HEK293T (cell line): ENCODE data around the gene PTBP1.

Experiments
- CTCF ChIA-PET: fragments of 350-600 bp; formaldehyde crosslinking; extraction: SDS; loops from one replicate; lab custom pipeline; 2021; ENCODE audit warnings: antibody characterized with exemption, inconsistent platforms; lab: Yijun Ruan, JAX
- POLR2A ChIA-PET: fragments of 350-600 bp; formaldehyde crosslinking; extraction: SDS; loops from one replicate; lab custom pipeline; 2020; ENCODE audit warnings: antibody characterized with exemption, inconsistent platforms; lab: Yijun Ruan, JAX
- DNase-seq: peaks from one replicate; pipeline ENCODE4 v3.0.0; 2012; ENCODE audit warnings: mixed read lengths; ENCODE audit errors: extremely low spot score
- ARNT ChIP-seq: fragments of 450-650 bp; IDR thresholded peaks from 2 replicates; pipeline ENCODE4 v1.6.1; 2017; ENCODE audit warnings: mild to moderate bottlenecking
- BHLHE40 ChIP-seq: fragments of 450-650 bp; IDR thresholded peaks from 2 replicates; pipeline ENCODE4 v1.6.1; 2016; ENCODE audit warnings: mild to moderate bottlenecking, moderate library complexity, borderline replicate concordance
- CTBP1 ChIP-seq: fragments of 450-650 bp; IDR thresholded peaks from 2 replicates; pipeline ENCODE4 v1.6.1; 2016; ENCODE audit warnings: borderline replicate concordance
- ELF4 ChIP-seq: fragments of 450-650 bp; IDR thresholded peaks from 2 replicates; pipeline ENCODE4 v1.6.1; 2017; ENCODE audit warnings: antibody characterized with exemption
- FOXA1 ChIP-seq: fragments of 450-650 bp; IDR thresholded peaks from 2 replicates; pipeline ENCODE4 v1.6.1; 2016; ENCODE audit warnings: mild to moderate bottlenecking
- FOXK2 ChIP-seq: fragments of 450-650 bp; IDR thresholded peaks from 2 replicates; pipeline ENCODE4 v1.6.1; 2016; ENCODE audit warnings: mild to moderate bottlenecking
- FOXM1 ChIP-seq: fragments of 450-650 bp; IDR thresholded peaks from 2 replicates; pipeline ENCODE4 v1.6.1; 2017; ENCODE audit warnings: mild to moderate bottlenecking, borderline replicate concordance
- HDGF ChIP-seq: fragments of 450-650 bp; IDR thresholded peaks from 2 replicates; pipeline ENCODE4 v1.6.1; 2017; ENCODE audit warnings: antibody characterized with exemption, borderline replicate concordance
- L3MBTL2 ChIP-seq: fragments of 450-650 bp; conservative IDR thresholded peaks from 2 replicates; pipeline ENCODE4 v1.6.1; 2016; ENCODE audit warnings: mild to moderate bottlenecking
- LEF1 ChIP-seq: fragments of 450-650 bp; IDR thresholded peaks from 2 replicates; pipeline ENCODE4 v1.6.1; 2017; ENCODE audit warnings: mild to moderate bottlenecking, borderline replicate concordance
- NFRKB ChIP-seq: fragments of 450-650 bp; IDR thresholded peaks from 2 replicates; pipeline ENCODE4 v1.6.1; 2016; ENCODE audit warnings: mild to moderate bottlenecking, moderate library complexity
- PKNOX1 ChIP-seq: fragments of 450-650 bp; IDR thresholded peaks from 2 replicates; pipeline ENCODE4 v1.6.1; 2016
- SP1 ChIP-seq: fragments of 450-650 bp; IDR thresholded peaks from 2 replicates; pipeline ENCODE4 v1.6.1; 2017
- SUZ12 ChIP-seq: fragments of 450-650 bp; IDR thresholded peaks from 2 replicates; pipeline ENCODE4 v1.6.1; 2016; ENCODE audit warnings: mild to moderate bottlenecking
- TARDBP ChIP-seq: fragments of 450-650 bp; IDR thresholded peaks from 2 replicates; pipeline ENCODE4 v1.6.1; 2016
- ZNF384 ChIP-seq: fragments of 450-650 bp; IDR thresholded peaks from 2 replicates; pipeline ENCODE4 v1.6.1; 2016

Gene PTBP1

DNA sequence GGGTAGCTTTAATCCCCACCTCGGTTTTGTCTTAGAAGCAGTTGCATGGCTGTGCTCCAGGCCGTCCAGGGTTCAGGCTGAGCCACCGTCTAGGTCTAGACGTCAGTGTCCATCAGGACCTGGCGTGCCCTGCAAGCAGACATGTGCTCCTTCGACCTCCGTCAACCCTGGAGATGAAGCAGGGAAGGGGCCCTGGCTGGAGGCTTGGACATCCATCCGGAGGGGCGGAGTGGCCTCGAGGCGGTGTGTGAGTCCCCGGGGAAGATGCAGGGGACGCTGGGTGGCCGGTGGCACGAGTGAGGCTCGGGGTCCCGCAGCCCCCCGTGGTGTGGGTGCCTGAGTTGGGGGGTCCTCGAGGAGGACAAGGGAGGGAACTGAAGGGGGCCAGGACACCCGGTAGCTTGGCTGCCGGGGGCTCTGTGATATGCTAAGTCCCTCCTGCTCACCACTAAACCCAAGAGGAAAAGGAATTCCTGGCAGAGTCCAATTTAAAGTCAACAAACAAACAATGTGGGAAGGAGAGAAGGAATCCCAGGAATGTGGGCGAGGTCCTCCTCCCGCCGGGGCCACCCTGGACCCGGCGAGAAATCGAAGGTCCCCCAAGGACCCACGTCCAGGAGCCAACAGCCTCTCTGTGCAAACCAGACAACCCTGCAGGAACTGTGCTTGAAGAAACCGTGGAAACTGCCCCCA lies 14.9 kb upstream of the PTBP1 start:
- TF ChIP-seq SUZ12: no peak
- TF ChIP-seq FOXA1: no peak
- no peak for TF ChIP-seq ARNT
- TF ChIP-seq TARDBP: no peak
- no peak for TF ChIP-seq BHLHE40
- no peak for TF ChIP-seq FOXK2
- no peak for TF ChIP-seq FOXM1
- no peak for TF ChIP-seq ZNF384
- TF ChIP-seq L3MBTL2: no peak
- TF ChIP-seq PKNOX1: no peak
- no peak for TF ChIP-seq ELF4
- TF ChIP-seq SP1: no peak
- TF ChIP-seq LEF1: no peak
- TF ChIP-seq NFRKB: no peak
- no peak for TF ChIP-seq CTBP1
- no peak for TF ChIP-seq HDGF
- ChIA-PET CTCF (no interaction called here), POLR2A (interaction anchor here (1.0 kb wide), 1 partner anchor 17 kb away, joined by 3 read pairs; no protein-coding TSS in a partner anchor)
- DNase-seq: no peak

GRCh38 chr19:782878-783668 lies 14.2 kb upstream of the PTBP1 start:
- CTCF ChIA-PET: no interaction called here
- POLR2A ChIA-PET: no interaction called here
- TF ChIP-seq FOXK2 (no peak), TARDBP (no peak), PKNOX1 (no peak), NFRKB (no peak), ELF4 (no peak), SP1 (no peak), HDGF (no peak), FOXM1 (no peak), ZNF384 (no peak)
- no peak for DNase-seq

- CTCF ChIA-PET: no interaction called here
- TF ChIP-seq PKNOX1 (no peak), SP1 (no peak), ZNF384 (no peak), NFRKB (no peak), ELF4 (no peak), SUZ12 (no peak)
- no peak for DNase-seq
- POLR2A ChIA-PET: no interaction called here
Observed at GRCh38 chr19:784541-784940, 12.7 kb upstream of the PTBP1 start.

- CTCF ChIA-PET: no interaction called here
- POLR2A ChIA-PET: no interaction called here
- no peak for TF ChIP-seq FOXA1
- no peak for TF ChIP-seq PKNOX1
- no peak for TF ChIP-seq ARNT
- no peak for TF ChIP-seq NFRKB
- TF ChIP-seq FOXM1: no peak
- no peak for TF ChIP-seq CTBP1
- no peak for TF ChIP-seq BHLHE40
- no peak for TF ChIP-seq LEF1
- TF ChIP-seq HDGF: no peak
- TF ChIP-seq ELF4: no peak
- no peak for DNase-seq
Observed at GRCh38 chr19:787536-787935, 9.7 kb upstream of the PTBP1 start.

GRCh38 chr19:788686-788982 lies 8.6 kb upstream of the PTBP1 start:
- CTCF ChIA-PET: interaction anchor here (0.6 kb wide), 1 partner anchor 71 kb away, joined by 3 read pairs; no protein-coding TSS in a partner anchor
- POLR2A ChIA-PET: interaction anchor here (1.0 to 1.4 kb wide), 3 partner anchors 10 to 480 kb away, joined by 3 to 8 read pairs (median 4); partner anchors contain the start of gene CIRBP
- no peak for TF ChIP-seq CTBP1
- TF ChIP-seq TARDBP: no peak
- TF ChIP-seq BHLHE40: no peak
- no peak for TF ChIP-seq FOXA1
- no peak for TF ChIP-seq HDGF
- TF ChIP-seq NFRKB: no peak
- no peak for TF ChIP-seq ZNF384
- TF ChIP-seq SUZ12: no peak
- TF ChIP-seq FOXM1: no peak
- no peak for TF ChIP-seq PKNOX1
- no peak for TF ChIP-seq FOXK2
- no peak for TF ChIP-seq ARNT
- no peak for TF ChIP-seq LEF1
- TF ChIP-seq L3MBTL2: no peak
- no peak for TF ChIP-seq SP1
- DNase-seq: no peak
